Erythroblast (primary cell): ENCODE results near the gene ABAT.

ENCODE experiments used
- DNase-seq, 2 experiments: peaks; one replicate each; lab custom pipeline; 2025; lab: John Stamatoyannopoulos, UW
- GATA1 ChIP-seq: IDR thresholded peaks from 2 replicates; pipeline ENCODE4 v1.6.1; 2011; ENCODE audit warnings: low read depth, mild to moderate bottlenecking, control low read depth, low read length, moderate library complexity
- POLR2A ChIP-seq: IDR thresholded peaks from 2 replicates; pipeline ENCODE4 v1.6.1; 2011; ENCODE audit warnings: mild to moderate bottlenecking, low read length

ABAT gene

DNA sequence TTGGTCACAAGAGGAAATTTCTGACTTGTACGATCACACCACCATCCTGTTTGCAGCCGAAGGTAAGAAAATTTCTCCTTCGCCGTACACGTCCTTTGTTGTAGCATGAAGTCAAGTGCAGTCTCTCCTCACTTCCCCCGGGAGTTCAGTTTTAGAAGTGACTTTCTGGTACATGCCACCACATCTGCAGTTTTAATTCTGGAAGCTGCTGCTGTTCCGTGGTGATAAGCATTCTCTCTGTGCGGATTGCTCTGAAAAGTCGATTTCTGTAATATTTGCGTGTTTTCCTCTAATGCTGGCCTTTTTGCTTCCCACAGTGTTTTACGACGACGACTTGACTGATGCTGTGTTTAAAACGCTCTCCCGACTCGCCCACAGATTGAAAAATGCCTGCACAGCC is 32.3 kb upstream of the ABAT start:
- DNase-seq: peak; percentile 29 to 51
- TF ChIP-seq GATA1: no peak
- no peak for TF ChIP-seq POLR2A

DNA sequence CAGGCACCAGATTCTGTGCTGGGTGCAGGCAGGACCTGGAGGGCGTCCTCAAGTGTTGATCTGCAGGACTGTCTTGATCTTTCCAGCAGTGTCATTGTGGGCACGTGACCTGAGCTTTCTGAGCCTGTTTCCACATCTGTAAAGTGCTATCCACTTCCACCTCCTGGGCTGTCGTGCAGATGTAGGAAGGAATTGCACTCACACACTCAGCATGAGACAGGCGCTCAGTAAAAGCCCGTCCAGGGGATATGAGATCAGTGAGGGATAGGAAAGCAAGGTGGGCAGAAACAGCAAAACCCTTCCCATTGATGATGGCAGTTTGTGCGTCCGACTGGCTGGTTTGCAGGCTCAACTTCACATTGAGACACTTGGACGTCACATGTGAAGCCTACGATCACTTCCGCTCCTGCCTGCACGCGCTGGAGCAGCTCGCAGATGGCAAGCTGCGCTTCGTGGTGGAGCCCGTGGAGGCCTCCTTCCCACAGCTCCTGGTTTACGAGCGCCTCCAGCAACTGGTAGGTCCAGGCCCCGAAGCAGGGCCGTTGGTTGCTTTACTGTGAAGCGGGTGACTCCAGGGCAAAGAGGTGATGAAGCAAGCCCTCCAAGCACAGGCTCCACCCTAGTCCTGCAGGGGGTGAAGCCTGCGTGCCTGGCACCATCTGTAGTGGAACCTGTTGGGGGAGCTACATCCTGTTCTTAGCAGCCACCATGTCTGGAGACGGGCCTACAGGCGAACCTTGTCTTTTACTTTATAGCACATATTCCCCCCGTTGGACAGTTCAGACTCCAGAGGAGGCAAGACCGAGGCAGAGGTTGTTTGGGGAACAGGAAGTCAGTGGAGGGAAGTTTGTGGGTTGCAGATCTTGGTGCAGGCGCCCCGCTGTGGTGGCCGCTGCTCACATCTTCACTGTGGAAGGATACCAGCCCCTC is 29.9 kb upstream of the ABAT start:
- TF ChIP-seq GATA1 (no peak), POLR2A (no peak)
- peak in 1 of 2 experiments; percentile 13 for DNase-seq

DNA sequence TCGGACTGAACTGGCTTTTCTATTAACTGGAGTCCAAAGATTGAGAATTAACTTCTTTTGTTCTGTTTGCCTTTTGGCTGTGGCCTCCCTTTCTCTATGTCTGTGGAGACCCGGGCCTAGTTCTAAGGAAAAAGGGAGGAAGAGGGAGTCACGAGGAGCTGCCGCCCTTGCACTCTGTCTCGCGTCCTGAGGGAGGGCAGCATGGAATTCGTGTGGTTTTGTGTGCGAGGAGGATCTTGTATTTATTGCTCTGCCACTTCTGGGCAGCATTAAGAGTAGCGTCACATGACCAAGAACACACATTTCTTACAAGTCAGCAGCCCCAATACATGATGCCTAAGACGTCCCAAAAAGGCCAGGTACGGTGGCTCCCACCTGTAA is 29.3 kb upstream of the ABAT start:
- no peak for TF ChIP-seq GATA1
- TF ChIP-seq POLR2A: no peak
- no peak for DNase-seq

DNA sequence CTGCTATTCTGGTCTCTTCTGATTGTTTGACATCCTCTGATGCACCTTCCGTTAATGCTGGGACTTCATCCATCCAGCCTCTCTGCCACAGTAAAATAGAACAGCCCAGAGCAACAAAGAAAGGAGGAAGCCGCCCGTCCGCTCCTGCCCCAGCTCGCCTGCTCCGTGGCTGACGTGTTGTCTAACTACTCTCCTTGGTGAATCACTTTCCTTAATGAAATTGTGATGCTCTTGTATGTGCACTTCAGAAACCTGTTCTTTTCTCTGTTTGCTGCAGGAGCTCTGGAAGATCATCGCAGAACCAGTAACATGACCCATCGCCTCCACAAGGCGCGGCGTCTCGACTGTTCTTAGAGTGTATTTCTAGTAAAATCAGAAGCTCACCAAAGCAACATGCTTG is 28.6 kb upstream of the ABAT start:
- TF ChIP-seq GATA1 (no peak), POLR2A (no peak)
- DNase-seq: peak in 1 of 2 experiments; percentile 25

DNA sequence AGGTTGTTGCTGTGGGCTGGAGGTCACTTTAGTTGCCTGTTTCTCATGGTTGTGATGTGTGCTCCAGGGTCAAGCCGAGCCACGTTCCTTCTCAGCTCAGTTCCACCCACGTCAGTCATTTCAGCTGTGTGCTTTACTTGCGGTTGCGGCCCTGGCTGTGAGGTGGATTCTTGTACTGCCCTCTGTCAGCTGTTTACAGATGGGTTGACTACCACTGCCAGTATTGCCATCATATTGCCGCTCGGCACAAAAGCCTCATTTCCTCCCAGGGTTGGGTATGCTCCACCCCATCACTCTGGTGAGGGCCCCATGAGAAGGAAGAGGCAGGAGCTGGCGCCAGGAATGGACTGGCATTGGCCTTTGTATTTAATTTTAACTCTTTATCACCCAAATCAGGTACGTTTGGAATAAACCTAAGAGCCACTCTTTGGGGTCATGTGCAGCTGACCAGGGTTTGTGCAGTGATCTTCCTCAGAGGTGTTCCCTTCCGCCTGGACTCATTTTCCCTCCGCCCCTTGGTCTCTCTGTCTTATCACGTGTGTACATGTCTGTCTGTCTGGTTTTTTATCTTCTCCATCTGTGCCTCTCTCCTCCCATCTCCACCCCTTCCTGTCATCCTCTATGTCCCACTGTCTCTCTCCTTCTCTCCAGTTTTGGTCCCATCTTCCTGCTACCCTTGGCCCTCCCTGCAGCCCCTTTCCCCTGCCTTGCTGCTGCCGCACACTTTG is 27.9 kb upstream of the ABAT start:
- peak; percentile 36 for TF ChIP-seq POLR2A
- no peak for TF ChIP-seq GATA1
- peak; percentile 82 to 88 for DNase-seq

DNA sequence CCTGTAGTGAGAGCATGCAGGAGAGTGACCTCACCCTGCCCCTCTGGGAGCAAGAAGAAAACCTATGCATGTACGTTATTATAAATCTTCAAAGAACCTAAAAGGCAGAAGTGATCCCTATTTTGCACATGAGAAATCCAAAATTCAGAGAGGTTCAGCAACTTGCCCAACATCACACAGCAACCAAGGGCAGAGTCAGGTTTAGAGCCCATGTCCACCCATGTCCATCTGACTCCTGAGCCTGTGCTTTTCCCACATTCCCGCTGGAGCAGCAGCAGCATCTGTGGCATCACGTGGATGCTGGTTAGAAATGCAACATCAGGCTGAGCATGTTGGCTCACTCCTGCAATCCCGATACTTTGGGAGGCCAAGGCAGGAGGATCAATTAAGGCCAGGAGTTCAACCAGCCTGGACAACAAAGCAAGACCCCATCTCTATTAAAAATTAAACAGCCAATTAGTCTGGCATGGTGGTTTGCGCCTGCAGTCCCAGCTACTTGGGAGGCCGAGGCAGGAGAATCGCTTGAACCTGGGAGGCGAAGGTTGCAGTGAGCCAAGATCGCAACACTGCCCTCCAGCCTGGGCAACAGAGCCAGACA is 26.6 kb upstream of the ABAT start:
- TF ChIP-seq POLR2A (no peak), GATA1 (no peak)

DNA sequence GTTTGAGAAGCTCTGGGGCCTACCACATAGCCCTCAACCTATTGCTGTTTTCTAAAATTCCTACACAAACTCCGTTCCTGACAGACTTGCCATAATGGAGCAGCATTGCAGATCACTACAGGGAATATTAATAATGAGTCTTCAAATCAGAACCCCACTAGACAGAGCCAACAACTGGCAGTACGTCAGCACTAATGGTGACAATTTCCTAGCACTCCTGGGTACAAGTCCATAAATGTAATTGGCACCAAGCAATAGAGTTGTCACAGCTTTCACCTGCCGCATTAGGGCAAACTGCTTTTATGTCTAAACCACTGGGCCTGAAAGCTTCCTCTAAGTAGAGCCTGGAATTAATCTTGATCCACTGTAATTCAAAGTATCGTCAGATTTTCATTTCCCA is 25.5 kb upstream of the ABAT start:
- no peak for DNase-seq
- no peak for TF ChIP-seq GATA1
- TF ChIP-seq POLR2A: no peak

More for the DNA sequence above, 26.6 kb upstream of the ABAT start:
- no peak for DNase-seq

DNA sequence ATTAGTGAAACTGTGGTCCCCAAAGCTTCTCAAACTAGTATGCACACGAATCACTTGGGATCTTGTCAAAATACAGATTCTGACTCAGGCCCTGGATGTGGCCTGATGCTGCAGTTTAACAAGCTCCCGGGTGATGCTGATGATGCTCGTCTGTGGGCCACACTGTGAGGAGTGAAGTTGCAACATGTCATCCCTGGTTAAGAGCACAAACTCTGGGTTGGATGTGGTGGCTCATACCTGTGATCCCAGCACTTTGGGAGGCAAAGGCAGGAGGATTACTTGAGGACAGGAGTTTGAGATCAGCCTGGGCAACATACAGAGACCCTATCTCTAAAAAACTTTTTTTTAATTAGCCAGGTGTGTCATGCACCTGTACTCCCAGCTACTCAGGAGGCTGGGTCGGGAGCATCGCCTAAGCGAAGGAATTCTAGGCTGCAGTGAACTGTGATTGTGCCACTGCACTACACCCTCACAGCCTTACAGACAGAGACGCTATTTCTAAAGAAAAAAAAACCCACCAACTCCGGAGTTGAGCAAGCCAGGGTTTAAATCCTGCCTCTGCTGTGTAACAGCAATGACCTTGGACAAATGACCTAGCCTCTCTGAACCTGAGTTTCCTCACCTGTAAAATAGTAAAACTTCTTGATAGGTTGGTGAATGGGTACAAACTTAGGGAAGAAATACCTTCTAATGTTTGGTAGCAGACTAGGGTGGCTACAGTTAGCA is 24.4 kb upstream of the ABAT start:
- no peak for DNase-seq
- TF ChIP-seq GATA1 (no peak), POLR2A (no peak)

DNA sequence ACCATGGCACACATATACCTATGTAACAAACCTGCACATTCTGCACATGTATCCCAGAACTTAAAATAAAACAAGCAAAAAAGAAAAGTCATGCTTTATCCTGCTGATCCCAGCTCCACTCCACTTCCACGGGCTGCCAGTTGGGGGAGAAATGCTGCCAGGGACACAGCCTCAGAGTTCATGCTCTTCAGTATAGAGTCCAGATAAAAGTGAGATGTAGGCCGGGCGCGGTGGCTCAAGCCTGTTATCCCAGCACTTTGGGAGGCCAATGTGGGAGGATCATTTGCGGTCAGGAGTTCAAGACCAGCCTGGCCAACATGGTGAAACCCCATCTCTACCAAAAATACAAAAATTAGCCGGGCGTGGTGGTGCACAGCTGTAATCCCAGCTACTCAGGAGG is 22.5 kb upstream of the ABAT start:
- DNase-seq: peak in 1 of 2 experiments; percentile 15

DNA sequence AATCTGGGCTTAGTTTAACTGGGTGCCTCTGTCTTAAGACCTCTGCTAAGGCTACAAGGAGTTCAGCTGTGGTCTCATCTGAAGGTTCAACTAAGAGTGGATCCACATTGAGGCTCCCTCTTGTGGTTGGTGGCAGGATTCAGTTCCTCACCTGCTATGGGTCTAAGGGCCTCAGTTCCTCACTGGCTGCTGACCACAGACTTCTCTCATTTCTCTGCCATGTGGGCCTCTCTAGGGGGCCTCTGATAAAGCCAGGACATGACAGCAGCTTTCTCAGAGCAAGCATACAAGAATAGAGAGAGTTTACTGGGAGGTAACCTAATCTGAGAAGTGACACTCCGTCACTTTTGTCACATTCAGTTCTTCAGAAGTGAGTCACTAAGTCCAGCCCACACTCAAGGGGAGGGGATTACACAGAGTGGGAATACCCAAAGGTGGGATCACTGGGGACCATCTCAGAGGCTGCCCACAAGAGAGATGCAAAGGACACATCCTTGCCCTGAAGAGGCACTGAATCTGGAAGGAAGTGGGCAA is 19.2 kb upstream of the ABAT start:
- peak; percentile 55 to 69 for DNase-seq
- TF ChIP-seq POLR2A: no peak
- TF ChIP-seq GATA1: no peak

DNA sequence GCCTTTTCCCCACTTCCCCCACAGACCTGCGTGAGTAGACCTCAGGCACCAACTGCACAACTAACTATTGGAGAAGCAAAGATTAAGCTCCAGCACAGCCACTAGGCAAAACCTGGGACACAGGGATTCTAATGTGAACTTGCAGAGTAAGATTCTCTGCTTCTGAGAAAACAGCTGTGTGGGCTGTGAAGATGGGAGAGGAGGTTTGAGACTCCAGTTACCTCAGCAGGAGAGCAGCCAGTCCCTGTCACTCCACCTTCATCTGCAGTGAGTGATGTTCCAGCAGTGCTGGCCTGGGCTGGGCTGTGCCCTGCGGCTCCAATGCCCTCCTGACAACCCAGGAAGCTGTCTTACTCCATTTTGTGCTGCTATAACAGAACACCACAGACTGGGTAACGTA is 18.0 kb upstream of the ABAT start:
- DNase-seq: no peak
- TF ChIP-seq GATA1: no peak
- TF ChIP-seq POLR2A: no peak

DNA sequence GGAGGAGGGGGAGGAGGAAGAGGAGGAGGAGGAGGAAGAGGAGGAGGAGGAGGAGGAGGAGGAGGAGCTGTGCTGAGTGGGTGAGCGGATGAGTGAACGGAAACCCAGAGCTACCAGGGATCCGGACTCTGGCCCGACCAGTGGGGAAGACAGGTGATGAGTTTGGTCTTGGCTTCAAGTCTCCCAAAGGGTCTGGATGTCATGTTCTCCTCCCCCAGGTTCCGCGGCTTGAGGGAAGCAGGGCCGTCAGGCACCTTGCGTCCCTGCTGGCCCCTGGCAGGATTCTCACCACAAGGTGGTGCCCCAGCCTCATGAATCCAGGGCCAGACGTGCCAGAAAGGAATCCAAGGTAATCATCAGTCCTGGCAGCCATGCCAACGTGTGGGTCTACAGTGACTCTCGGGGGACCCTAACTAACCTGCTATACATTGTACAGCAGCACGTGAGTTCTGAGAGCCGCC is 13.5 kb upstream of the ABAT start:
- DNase-seq: peak; percentile 67 to 78
- TF ChIP-seq GATA1 (no peak), POLR2A (no peak)

DNA sequence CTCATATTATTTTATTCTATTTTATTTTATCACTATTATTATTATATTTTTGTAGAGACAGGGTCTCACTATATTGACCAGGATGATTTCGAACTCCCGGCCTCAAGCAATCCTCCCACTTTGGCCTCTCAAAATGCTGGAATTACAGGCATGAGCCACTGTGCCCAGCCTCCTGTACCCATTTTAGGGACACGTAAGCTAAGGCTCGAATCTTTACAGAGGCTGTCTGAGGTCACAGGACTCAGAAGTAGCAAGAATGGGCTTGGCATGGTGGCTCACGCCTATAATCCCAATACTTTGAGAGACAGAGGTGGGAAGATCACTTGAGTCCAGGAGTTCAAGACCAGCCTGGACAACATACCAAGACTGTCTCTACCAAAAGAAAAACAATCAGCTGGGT is 12.7 kb upstream of the ABAT start:
- no peak for DNase-seq
- no peak for TF ChIP-seq POLR2A
- TF ChIP-seq GATA1: no peak
